Sigmoid colon (tissue), 3 donors: ENCODE data around the gene OLIG3.

Source experiments
- POLR2A ChIP-seq, 2 donors: fragments of 450-650 bp; IDR thresholded peaks; one replicate each; pipeline ENCODE4 v1.6.1; 2016; ENCODE audit warnings: antibody characterized with exemption in 2 of 2, mild to moderate bottlenecking in 2 of 2, moderate library complexity in 2 of 2
- TF ChIP-seq, protein P1 (sequence below), 4 experiments: fragments of 450-650 bp in 3 of 4; fragments of 200-600 bp in 1 of 4; IDR thresholded peaks; one replicate each; pipeline ENCODE4 v1.5.1; 2016 to 2019; ENCODE audit warnings: antibody characterized with exemption in 4 of 4, mild to moderate bottlenecking in 3 of 4, moderate library complexity in 2 of 4

DNA sequence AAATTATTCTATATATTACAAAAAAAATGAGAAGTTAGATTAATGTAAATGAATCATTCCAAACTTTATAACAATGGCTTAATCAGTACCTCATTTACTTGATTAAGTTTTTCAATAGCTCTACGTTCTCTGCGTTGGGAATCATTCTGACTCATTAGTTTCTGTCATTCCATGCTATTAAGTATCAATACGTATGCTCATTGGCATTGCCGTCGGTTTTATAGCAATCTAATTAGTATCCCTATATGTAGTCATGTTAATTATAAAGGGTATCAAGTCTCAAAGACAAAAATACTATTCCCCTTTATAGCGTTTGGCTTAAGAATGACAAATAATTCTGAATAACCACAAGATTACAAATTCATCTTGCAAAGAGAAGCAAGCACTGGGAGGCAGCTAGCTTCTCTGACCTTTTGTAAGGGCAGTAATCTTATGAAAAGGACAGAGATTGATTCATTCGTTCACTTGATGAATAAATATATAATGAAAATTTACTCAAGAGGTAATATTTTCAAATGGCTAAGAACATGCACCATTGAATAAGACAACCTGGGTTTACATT, 41.8 kb downstream of the OLIG3 start:
- no peak for TF ChIP-seq POLR2A (IDR thresholded peaks at IDR 0.05)
- TF ChIP-seq, protein P1, sequence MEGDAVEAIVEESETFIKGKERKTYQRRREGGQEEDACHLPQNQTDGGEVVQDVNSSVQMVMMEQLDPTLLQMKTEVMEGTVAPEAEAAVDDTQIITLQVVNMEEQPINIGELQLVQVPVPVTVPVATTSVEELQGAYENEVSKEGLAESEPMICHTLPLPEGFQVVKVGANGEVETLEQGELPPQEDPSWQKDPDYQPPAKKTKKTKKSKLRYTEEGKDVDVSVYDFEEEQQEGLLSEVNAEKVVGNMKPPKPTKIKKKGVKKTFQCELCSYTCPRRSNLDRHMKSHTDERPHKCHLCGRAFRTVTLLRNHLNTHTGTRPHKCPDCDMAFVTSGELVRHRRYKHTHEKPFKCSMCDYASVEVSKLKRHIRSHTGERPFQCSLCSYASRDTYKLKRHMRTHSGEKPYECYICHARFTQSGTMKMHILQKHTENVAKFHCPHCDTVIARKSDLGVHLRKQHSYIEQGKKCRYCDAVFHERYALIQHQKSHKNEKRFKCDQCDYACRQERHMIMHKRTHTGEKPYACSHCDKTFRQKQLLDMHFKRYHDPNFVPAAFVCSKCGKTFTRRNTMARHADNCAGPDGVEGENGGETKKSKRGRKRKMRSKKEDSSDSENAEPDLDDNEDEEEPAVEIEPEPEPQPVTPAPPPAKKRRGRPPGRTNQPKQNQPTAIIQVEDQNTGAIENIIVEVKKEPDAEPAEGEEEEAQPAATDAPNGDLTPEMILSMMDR (IDR thresholded peaks at IDR 0.05): no peak
